Liver (tissue), 9 donors: ENCODE data around the gene CCL28. TPM values are rescaled to one million over a fixed set of nuclear protein-coding genes. Genes with fewer than 3 reads are reported as not detected.

ENCODE experiments used
- DNase-seq: peaks from one replicate; pipeline ENCODE4 v3.0.0-alpha.2; 2017; ENCODE audit warnings: low spot score
- H3K27ac ChIP-seq, 2 donors: one replicate each; pipeline ENCODE4 v1.7.0; 2013; ENCODE audit warnings: inconsistent platforms in 2 of 2, low read length in 2 of 2, control low read depth in 1 of 2, low read depth in 1 of 2, mild to moderate bottlenecking in 1 of 2
- H3K27me3 ChIP-seq, 4 donors: one replicate each; pipeline versions ENCODE4 v1.6.1 to v1.7.0; 2013; ENCODE audit warnings: low read length in 3 of 4, inconsistent platforms in 1 of 4, mild to moderate bottlenecking in 1 of 4, moderate library complexity in 1 of 4; ENCODE audit not compliant: control insufficient read depth in 4 of 4, insufficient read depth in 4 of 4
- H3K36me3 ChIP-seq, 4 donors: one replicate each; pipeline versions ENCODE4 v1.6.1 to v1.7.0; 2013; ENCODE audit warnings: low read length in 3 of 4, mild to moderate bottlenecking in 3 of 4, low read depth in 1 of 4, moderate library complexity in 1 of 4; ENCODE audit not compliant: control insufficient read depth in 4 of 4, insufficient read depth in 3 of 4
- H3K4me1 ChIP-seq, 4 donors: one replicate each; pipeline versions ENCODE4 v1.6.1 to v1.7.0; 2013; ENCODE audit warnings: low read length in 3 of 4, mild to moderate bottlenecking in 3 of 4, moderate library complexity in 1 of 4; ENCODE audit not compliant: control insufficient read depth in 4 of 4, insufficient read depth in 4 of 4
- H3K4me3 ChIP-seq, 3 donors: one replicate each; pipeline versions ENCODE4 v1.6.1 to v1.7.0; 2013; ENCODE audit warnings: low read length in 3 of 3, control low read depth in 1 of 3, low read depth in 1 of 3, mild to moderate bottlenecking in 1 of 3
- H3K9ac ChIP-seq, 2 donors: one replicate each; pipeline ENCODE4 v1.7.0; 2013; ENCODE audit warnings: low read length in 2 of 2, mild to moderate bottlenecking in 2 of 2, moderate library complexity in 2 of 2, control low read depth in 1 of 2, low read depth in 1 of 2
- H3K9me3 ChIP-seq, 4 donors: one replicate each; pipeline versions ENCODE4 v1.6.1 to v1.7.0; 2013; ENCODE audit warnings: low read length in 3 of 4; ENCODE audit not compliant: control insufficient read depth in 4 of 4
- ATF3 ChIP-seq: IDR thresholded peaks from 2 replicates; pipeline ENCODE4 v1.6.1; 2016; ENCODE audit warnings: antibody characterized with exemption
- CTCF ChIP-seq: fragments of 150-350 bp; IDR thresholded peaks from 2 replicates; pipeline ENCODE4 v1.5.1; 2017; ENCODE audit warnings: improper control_type of control experiment, low read depth, low read length; ENCODE audit not compliant: missing input control
- FOXA1 ChIP-seq: IDR thresholded peaks from 2 replicates; pipeline ENCODE4 v1.6.1; 2016; ENCODE audit warnings: antibody characterized with exemption
- FOXA2 ChIP-seq: IDR thresholded peaks from 2 replicates; pipeline ENCODE4 v1.6.1; 2016; ENCODE audit warnings: antibody characterized with exemption
- GABPA ChIP-seq, 2 donors: IDR thresholded peaks in 1 of 2; conservative IDR thresholded peaks in 1 of 2; 2 replicates each; pipeline ENCODE4 v1.6.1; 2016; ENCODE audit warnings: antibody characterized with exemption in 2 of 2, mild to moderate bottlenecking in 1 of 2, moderate library complexity in 1 of 2
- MAX ChIP-seq: IDR thresholded peaks from 2 replicates; pipeline ENCODE4 v1.6.1; 2016; ENCODE audit warnings: antibody characterized with exemption
- RAD21 ChIP-seq, 2 donors: IDR thresholded peaks; 2 replicates each; pipeline ENCODE4 v1.6.1; 2016; ENCODE audit warnings: antibody characterized with exemption in 2 of 2, mild to moderate bottlenecking in 2 of 2
- RXRA ChIP-seq, 2 donors: IDR thresholded peaks; 2 replicates each; pipeline ENCODE4 v1.6.1; 2017 to 2018; ENCODE audit warnings: antibody characterized with exemption in 2 of 2, mild to moderate bottlenecking in 1 of 2
- SP1 ChIP-seq: IDR thresholded peaks from 2 replicates; pipeline ENCODE4 v1.6.1; 2018; ENCODE audit warnings: antibody characterized with exemption, mild to moderate bottlenecking
- YY1 ChIP-seq: IDR thresholded peaks from 2 replicates; pipeline ENCODE4 v1.6.1; 2016; ENCODE audit warnings: antibody characterized with exemption, mild to moderate bottlenecking
- ZBTB33 ChIP-seq: IDR thresholded peaks from 2 replicates; pipeline ENCODE4 v1.6.1; 2016; ENCODE audit warnings: antibody characterized with exemption
- WGBS: extraction: QIAGEN DNeasy Blood & Tissue Kit; methylation state at CpG from one replicate; pipeline ENCODE4 v1.1.7; 2013; 5-methylcytosine and 5-hydroxymethylcytosine counted together
- polyA plus RNA-seq, 2 donors: library from polyadenylated mRNA; stranded (reverse) in 1 of 2; unstranded in 1 of 2; fragments of 200-250 nt in 1 of 2; fragments of >200 nt in 1 of 2; fragmentation: Nextera tagmentation in 1 of 2; extraction: Ambion mirVana in 1 of 2; gene quantifications; one replicate each; pipeline versions ENCODE4 v1.2.1 to v1.2.3, GENCODE V29; 2013 to 2015
- total RNA-seq, 2 donors: library from RNA; depleted of rRNA; stranded (reverse); fragments of >200 nt; gene quantifications; one replicate each; pipeline ENCODE4 v1.2.3, GENCODE V29; 2014
- TF ChIP-seq, protein P1 (sequence below): IDR thresholded peaks from 2 replicates; pipeline ENCODE4 v1.6.1; 2016; ENCODE audit warnings: antibody characterized with exemption, mild to moderate bottlenecking
- donor health status: healthy.
- donor health status: healthy.
- donor health status: healthy.
- donor health status: healthy.
- donor health status: healthy.

Gene CCL28
- total and polyA plus RNA-seq, 4 donors, result 0.37 to 1.2 (median 0.81) TPM

- no peak overlapping the region for H3K9ac ChIP-seq
Measured at GRCh38 chr5:43335681-43336080, 76.5 kb downstream of the CCL28 start.

GRCh38 chr5:43332401-43332800, 79.8 kb downstream of the CCL28 start:
- no peaks in the 10 kb centered on the region for H3K36me3 ChIP-seq
- WGBS, result 98% methylated on average over 1 of the region's 1 CpG
- TF ChIP-seq RXRA (IDR thresholded peaks at IDR 0.05) (no peak), ZBTB33 (no peak), MAX (no peak), FOXA1 (no peak)
- TF ChIP-seq, protein P1, sequence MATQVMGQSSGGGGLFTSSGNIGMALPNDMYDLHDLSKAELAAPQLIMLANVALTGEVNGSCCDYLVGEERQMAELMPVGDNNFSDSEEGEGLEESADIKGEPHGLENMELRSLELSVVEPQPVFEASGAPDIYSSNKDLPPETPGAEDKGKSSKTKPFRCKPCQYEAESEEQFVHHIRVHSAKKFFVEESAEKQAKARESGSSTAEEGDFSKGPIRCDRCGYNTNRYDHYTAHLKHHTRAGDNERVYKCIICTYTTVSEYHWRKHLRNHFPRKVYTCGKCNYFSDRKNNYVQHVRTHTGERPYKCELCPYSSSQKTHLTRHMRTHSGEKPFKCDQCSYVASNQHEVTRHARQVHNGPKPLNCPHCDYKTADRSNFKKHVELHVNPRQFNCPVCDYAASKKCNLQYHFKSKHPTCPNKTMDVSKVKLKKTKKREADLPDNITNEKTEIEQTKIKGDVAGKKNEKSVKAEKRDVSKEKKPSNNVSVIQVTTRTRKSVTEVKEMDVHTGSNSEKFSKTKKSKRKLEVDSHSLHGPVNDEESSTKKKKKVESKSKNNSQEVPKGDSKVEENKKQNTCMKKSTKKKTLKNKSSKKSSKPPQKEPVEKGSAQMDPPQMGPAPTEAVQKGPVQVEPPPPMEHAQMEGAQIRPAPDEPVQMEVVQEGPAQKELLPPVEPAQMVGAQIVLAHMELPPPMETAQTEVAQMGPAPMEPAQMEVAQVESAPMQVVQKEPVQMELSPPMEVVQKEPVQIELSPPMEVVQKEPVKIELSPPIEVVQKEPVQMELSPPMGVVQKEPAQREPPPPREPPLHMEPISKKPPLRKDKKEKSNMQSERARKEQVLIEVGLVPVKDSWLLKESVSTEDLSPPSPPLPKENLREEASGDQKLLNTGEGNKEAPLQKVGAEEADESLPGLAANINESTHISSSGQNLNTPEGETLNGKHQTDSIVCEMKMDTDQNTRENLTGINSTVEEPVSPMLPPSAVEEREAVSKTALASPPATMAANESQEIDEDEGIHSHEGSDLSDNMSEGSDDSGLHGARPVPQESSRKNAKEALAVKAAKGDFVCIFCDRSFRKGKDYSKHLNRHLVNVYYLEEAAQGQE, result no peak
- no peak overlapping the region for H3K9ac ChIP-seq
- no peak overlapping the region for H3K27ac ChIP-seq
- no peak for DNase-seq
- no peaks in the 10 kb centered on the region for H3K4me1 ChIP-seq
- no peak overlapping the region for H3K4me3 ChIP-seq
- H3K27me3 ChIP-seq, result no peaks in the 10 kb centered on the region
- peaks cover 0 to 3% (median 0%) of the 10 kb centered on the region in 4 donors for H3K9me3 ChIP-seq

More at GRCh38 chr5:43335681-43336080, 76.5 kb downstream of the CCL28 start:
- H3K4me3 ChIP-seq, result no peak overlapping the region
- no peak for DNase-seq
- H3K36me3 ChIP-seq, result no peaks in the 10 kb centered on the region
- H3K4me1 ChIP-seq, result no peaks in the 10 kb centered on the region
- H3K27me3 ChIP-seq, result no peaks in the 10 kb centered on the region
- H3K9me3 ChIP-seq, result peaks cover 0 to 3% (median under 1%) of the 10 kb centered on the region in 4 donors
- WGBS, result 79% methylated on average over 4 of the region's 4 CpGs
- H3K27ac ChIP-seq, result no peak overlapping the region
- TF ChIP-seq RXRA (IDR thresholded peaks at IDR 0.05), result no peak
- no peak for TF ChIP-seq ATF3
- TF ChIP-seq SP1, result no peak
- TF ChIP-seq RAD21 (IDR thresholded peaks at IDR 0.05), result no peak
- no peak for TF ChIP-seq YY1
- no peak for TF ChIP-seq GABPA (IDR thresholded peaks at IDR 0.05 in 1 of 2, conservative IDR thresholded peaks at IDR 0.05 in 1 of 2)
- TF ChIP-seq CTCF, result no peak
- TF ChIP-seq FOXA2, result no peak

Other genes with a start within 250 kb of the CCL28 start
- not detected for gene NIM1K, start 220.2 kb downstream of the CCL28 start, total RNA-seq
- under 1 TPM; 0.07 to 0.15 TPM for gene NIM1K, start 220.2 kb downstream of the CCL28 start, polyA plus RNA-seq
- gene HMGCS1, start 99.0 kb downstream of the CCL28 start, total RNA-seq, result 100 to 1,000 TPM; 429 to 878 TPM
- gene HMGCS1, start 99.0 kb downstream of the CCL28 start, polyA plus RNA-seq, result 100 to 1,000 TPM in 1 of 2 donors, 10 to 100 TPM in 1; 41.7 to 144 TPM
- gene TMEM267, start 71.5 kb upstream of the CCL28 start, total RNA-seq, result 1 to 10 TPM; 3.2 to 4.4 TPM
- 1 to 10 TPM; 2.3 to 5.4 TPM for gene TMEM267, start 71.5 kb upstream of the CCL28 start, polyA plus RNA-seq
- 1 to 10 TPM in 1 of 2 donors, under 1 TPM in 1; 0.59 to 3.0 TPM for gene C5orf34, start 102.8 kb upstream of the CCL28 start, total RNA-seq
- gene C5orf34, start 102.8 kb upstream of the CCL28 start, polyA plus RNA-seq, result under 1 TPM; 0.31 to 0.33 TPM
- gene PAIP1, start 144.7 kb upstream of the CCL28 start, total RNA-seq, result 10 to 100 TPM; 40.2 to 50.8 TPM
- 10 to 100 TPM; 27.0 to 48.2 TPM for gene PAIP1, start 144.7 kb upstream of the CCL28 start, polyA plus RNA-seq
- gene NNT, start 190.8 kb upstream of the CCL28 start, total RNA-seq, result 100 to 1,000 TPM in 1 of 2 donors, 10 to 100 TPM in 1; 45.4 to 154 TPM
- gene NNT, start 190.8 kb upstream of the CCL28 start, polyA plus RNA-seq, result 100 to 1,000 TPM in 1 of 2 donors, 10 to 100 TPM in 1; 68.3 to 110 TPM